Measurements from ENCODE around the gene EAF1.
A peak's percentile ranks its signal among the peaks of the same experiment; 100 is the strongest.
"Not testable (repeated sequence)": the region's sequence is repeated elsewhere in the genome, so short reads cannot be mapped to it uniquely, and the experiment has no call there.

EAF1 gene

GRCh38 chr3:15427182-15427880 lies at the start of gene EAF1, which contains the start of gene METTL6:
TSS of gene EAF1 (plus strand) at chr3:15427598. CDS start at chr3:15427780, 182 bp downstream.
TSS of gene METTL6 (minus strand) at chr3:15427544. CDS start at chr3:15426511, 1,033 bp downstream.
- WGBS (ENCODE audit: insufficient coverage, insufficient read length) = no CpG with 5 or more reads among the region's 52 CpGs
- H3K27me3 ChIP-seq (ENCODE audit: control insufficient read depth, insufficient read depth, low read length) = no peaks in the 10 kb centered on the region
- H3K9me3 ChIP-seq (ENCODE audit: control insufficient read depth, insufficient read depth, low read length) = no peaks in the 10 kb centered on the region
- H3K4me3 ChIP-seq (ENCODE audit: low read length) = peak within 1 kb of the TSS; percentile 74
- H3K4me1 ChIP-seq (ENCODE audit: control insufficient read depth, insufficient read depth, low read length) = no peaks in the 10 kb centered on the region
- peak; percentile 55 for DNase-seq (ENCODE audit: low read depth, low spot score)
- H3K27ac ChIP-seq (ENCODE audit: low read length) = no peak within 1 kb of the TSS
- peaks cover 3% of the 10 kb centered on the region; the same call in 1 of the 2 replicates for H3K36me3 ChIP-seq (ENCODE audit: control insufficient read depth, insufficient read depth, low read length)

- Histone ChIP-seq H3K4me1 (ENCODE audit: control insufficient read depth, insufficient read depth, low read length) (no peaks in the 10 kb centered on the region; the same call in 1 of the 2 replicates), H3K9me3 (ENCODE audit: control insufficient read depth, insufficient read depth, low read length) (no peaks in the 10 kb centered on the region), H3K4me3 (ENCODE audit: low read length) (no peak overlapping the region), H3K27ac (ENCODE audit: low read length) (no peak overlapping the region), H3K36me3 (ENCODE audit: control insufficient read depth, insufficient read depth, low read length) (no peaks in the 10 kb centered on the region), H3K27me3 (ENCODE audit: control insufficient read depth, insufficient read depth, low read length) (no peaks in the 10 kb centered on the region)
- peak; percentile 90 for DNase-seq (ENCODE audit: low read depth, low spot score)
- no CpG with 5 or more reads among the region's 16 CpGs for WGBS (ENCODE audit: insufficient coverage, insufficient read length)
Measured at GRCh38 chr3:15377961-15378791, 49.2 kb upstream of the EAF1 start.

DNA sequence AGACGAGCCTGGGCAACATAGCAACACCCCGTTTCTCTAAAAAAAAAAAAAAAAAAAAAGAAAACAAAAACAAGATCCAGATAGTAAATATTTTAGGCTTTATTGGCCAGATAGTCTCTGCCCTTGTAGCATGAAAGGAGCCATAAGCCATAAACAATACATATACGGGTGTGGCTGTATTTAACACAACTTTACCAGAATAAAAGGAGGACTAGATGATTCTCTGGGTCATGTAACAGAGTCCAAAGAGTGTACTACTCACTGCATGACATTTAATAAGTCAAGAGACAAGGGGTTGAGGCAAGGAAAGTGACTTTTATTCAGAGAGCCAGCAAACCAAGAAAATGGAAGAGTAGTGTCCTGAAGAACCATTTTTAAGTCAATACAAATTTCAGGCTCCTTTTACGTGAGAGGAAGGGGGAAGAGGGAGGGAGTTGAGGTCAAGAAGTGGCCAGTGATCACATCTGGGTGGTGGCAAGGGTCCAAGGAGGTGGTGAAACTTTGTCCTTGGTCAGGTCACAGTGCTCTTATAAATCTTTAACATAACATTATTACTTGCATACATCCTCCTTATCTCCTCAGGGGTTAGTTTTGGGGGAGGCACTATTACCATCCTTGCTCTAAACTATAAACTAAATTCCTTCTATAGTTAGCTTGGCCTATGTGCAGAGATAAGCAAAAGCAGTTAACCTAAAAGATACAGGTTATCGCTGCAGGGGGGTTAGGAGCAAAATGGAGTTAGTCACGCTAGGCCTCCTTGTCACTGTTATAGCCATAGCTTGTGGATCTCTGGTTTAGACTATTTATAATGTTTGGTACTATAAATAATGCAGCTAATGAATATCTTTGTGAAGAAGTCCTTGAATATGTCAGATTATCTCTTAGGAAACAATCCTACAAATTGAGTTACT lies 46.2 kb upstream of the EAF1 start:
- H3K27ac ChIP-seq (ENCODE audit: low read length) = no peak overlapping the region
- WGBS (ENCODE audit: insufficient coverage, insufficient read length) = no CpG with 5 or more reads among the region's 6 CpGs
- no peak overlapping the region for H3K4me3 ChIP-seq (ENCODE audit: low read length)
- H3K36me3 ChIP-seq (ENCODE audit: control insufficient read depth, insufficient read depth, low read length) = no peaks in the 10 kb centered on the region
- H3K4me1 ChIP-seq (ENCODE audit: control insufficient read depth, insufficient read depth, low read length) = no peaks in the 10 kb centered on the region; the same call in 1 of the 2 replicates
- no peaks in the 10 kb centered on the region; the same call in 1 of the 2 replicates for H3K9me3 ChIP-seq (ENCODE audit: control insufficient read depth, insufficient read depth, low read length)
- no peaks in the 10 kb centered on the region for H3K27me3 ChIP-seq (ENCODE audit: control insufficient read depth, insufficient read depth, low read length)
- no peak for DNase-seq (ENCODE audit: low read depth, low spot score)

DNA sequence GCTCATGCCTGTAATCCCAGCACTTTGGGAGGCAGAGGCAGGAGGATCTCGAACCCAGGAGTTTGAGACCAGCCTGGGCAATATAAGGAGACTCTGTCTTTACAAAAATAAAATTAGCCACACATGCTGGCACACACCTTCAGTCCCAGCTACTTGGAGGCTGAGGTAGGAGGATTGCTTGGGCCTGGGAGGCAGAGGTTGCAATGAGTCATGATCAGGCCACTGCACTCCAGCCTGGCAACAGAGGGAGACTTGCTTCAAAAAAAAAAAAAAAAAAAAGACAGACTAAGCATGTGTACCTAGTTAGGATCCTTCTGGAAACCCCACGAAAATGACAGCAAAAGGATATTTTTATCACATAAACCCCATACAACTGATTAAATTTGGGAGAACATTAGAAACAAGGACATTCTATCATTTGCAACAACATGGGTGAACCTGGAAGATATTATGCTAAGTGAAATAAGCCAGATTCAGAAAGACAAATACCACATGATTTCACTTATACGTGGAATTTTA lies 44.9 kb upstream of the EAF1 start:
- no peak overlapping the region for H3K4me3 ChIP-seq (ENCODE audit: low read length)
- H3K9me3 ChIP-seq (ENCODE audit: control insufficient read depth, insufficient read depth, low read length) = no peaks in the 10 kb centered on the region; the same call in 1 of the 2 replicates
- WGBS (ENCODE audit: insufficient coverage, insufficient read length) = no CpG with 5 or more reads among the region's 3 CpGs
- H3K27ac ChIP-seq (ENCODE audit: low read length) = no peak overlapping the region
- no peaks in the 10 kb centered on the region; the same call in 1 of the 2 replicates for H3K4me1 ChIP-seq (ENCODE audit: control insufficient read depth, insufficient read depth, low read length)
- no peaks in the 10 kb centered on the region for H3K36me3 ChIP-seq (ENCODE audit: control insufficient read depth, insufficient read depth, low read length)
- no peaks in the 10 kb centered on the region for H3K27me3 ChIP-seq (ENCODE audit: control insufficient read depth, insufficient read depth, low read length)
- DNase-seq (ENCODE audit: low read depth, low spot score) = no peak

GRCh38 chr3:15384510-15385237 lies 42.7 kb upstream of the EAF1 start:
- WGBS (ENCODE audit: insufficient coverage, insufficient read length) = no CpG with 5 or more reads among the region's 4 CpGs
- Histone ChIP-seq H3K27me3 (ENCODE audit: control insufficient read depth, insufficient read depth, low read length) (no peaks in the 10 kb centered on the region), H3K4me3 (ENCODE audit: low read length) (no peak overlapping the region), H3K9me3 (ENCODE audit: control insufficient read depth, insufficient read depth, low read length) (no peaks in the 10 kb centered on the region; the same call in 1 of the 2 replicates), H3K36me3 (ENCODE audit: control insufficient read depth, insufficient read depth, low read length) (no peaks in the 10 kb centered on the region), H3K27ac (ENCODE audit: low read length) (no peak overlapping the region), H3K4me1 (ENCODE audit: control insufficient read depth, insufficient read depth, low read length) (no peaks in the 10 kb centered on the region)
- no peak for DNase-seq (ENCODE audit: low read depth, low spot score)

- not testable (repeated sequence) for H3K9me3 ChIP-seq (ENCODE audit: control insufficient read depth, insufficient read depth, low read length); H3K4me3 ChIP-seq (ENCODE audit: low read length); H3K36me3 ChIP-seq (ENCODE audit: control insufficient read depth, insufficient read depth, low read length); H3K27me3 ChIP-seq (ENCODE audit: control insufficient read depth, insufficient read depth, low read length); H3K4me1 ChIP-seq (ENCODE audit: control insufficient read depth, insufficient read depth, low read length); DNase-seq (ENCODE audit: low read depth, low spot score); H3K27ac ChIP-seq (ENCODE audit: low read length)
- no CpG with 5 or more reads among the region's 10 CpGs for WGBS (ENCODE audit: insufficient coverage, insufficient read length)
Measured at GRCh38 chr3:15385238-15385695, 42.1 kb upstream of the EAF1 start.

GRCh38 chr3:15385901-15386653 lies 41.3 kb upstream of the EAF1 start:
- no peak for DNase-seq (ENCODE audit: low read depth, low spot score)
- WGBS (ENCODE audit: insufficient coverage, insufficient read length) = no CpG with 5 or more reads among the region's 1 CpG
- no peaks in the 10 kb centered on the region for H3K36me3 ChIP-seq (ENCODE audit: control insufficient read depth, insufficient read depth, low read length)
- H3K27ac ChIP-seq (ENCODE audit: low read length) = no peak overlapping the region
- H3K9me3 ChIP-seq (ENCODE audit: control insufficient read depth, insufficient read depth, low read length) = no peaks in the 10 kb centered on the region; the same call in 1 of the 2 replicates
- H3K4me1 ChIP-seq (ENCODE audit: control insufficient read depth, insufficient read depth, low read length) = no peaks in the 10 kb centered on the region
- H3K4me3 ChIP-seq (ENCODE audit: low read length) = no peak overlapping the region
- no peaks in the 10 kb centered on the region for H3K27me3 ChIP-seq (ENCODE audit: control insufficient read depth, insufficient read depth, low read length)

DNA sequence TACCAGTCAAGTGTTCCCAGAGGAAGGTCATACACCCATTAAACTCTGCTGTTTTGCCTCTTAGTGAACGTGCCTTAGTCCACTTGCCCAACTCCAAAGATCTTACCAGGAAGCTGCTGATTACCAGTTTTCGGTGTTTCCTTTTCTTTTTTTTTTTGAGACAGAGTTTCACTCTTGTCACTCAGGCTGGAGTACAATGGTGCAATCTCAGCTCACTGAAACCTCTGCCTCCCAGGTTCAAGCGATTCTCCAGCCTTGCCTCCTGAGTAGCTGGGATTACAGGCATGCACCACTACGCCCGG lies 40.8 kb upstream of the EAF1 start:
- no CpG with 5 or more reads among the region's 5 CpGs for WGBS (ENCODE audit: insufficient coverage, insufficient read length)
- H3K4me3 ChIP-seq (ENCODE audit: low read length); H3K36me3 ChIP-seq (ENCODE audit: control insufficient read depth, insufficient read depth, low read length); H3K9me3 ChIP-seq (ENCODE audit: control insufficient read depth, insufficient read depth, low read length); H3K4me1 ChIP-seq (ENCODE audit: control insufficient read depth, insufficient read depth, low read length); H3K27ac ChIP-seq (ENCODE audit: low read length); DNase-seq (ENCODE audit: low read depth, low spot score); H3K27me3 ChIP-seq (ENCODE audit: control insufficient read depth, insufficient read depth, low read length): not testable (repeated sequence)

DNA sequence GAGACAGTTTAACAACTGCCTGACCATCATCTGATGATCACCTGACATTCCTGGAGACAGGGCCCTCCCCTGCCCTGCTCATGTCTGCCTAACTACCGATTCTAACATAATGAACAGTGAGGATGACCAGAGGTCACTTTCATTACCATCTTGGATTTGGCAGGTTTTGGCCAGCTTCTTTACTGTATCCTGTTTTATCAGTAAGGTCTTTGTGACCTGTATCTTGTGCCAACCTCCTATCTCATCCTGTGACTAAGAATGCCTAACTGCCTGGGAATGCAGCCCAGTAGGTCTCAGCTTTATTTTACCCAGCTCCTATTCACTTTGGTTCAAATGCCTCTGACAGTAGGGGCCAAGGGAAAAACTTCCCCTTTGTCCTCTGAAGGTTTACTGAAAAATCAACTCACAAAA lies 40.2 kb upstream of the EAF1 start:
- H3K27me3 ChIP-seq (ENCODE audit: control insufficient read depth, insufficient read depth, low read length) = no peaks in the 10 kb centered on the region
- H3K4me3 ChIP-seq (ENCODE audit: low read length) = no peak overlapping the region
- H3K9me3 ChIP-seq (ENCODE audit: control insufficient read depth, insufficient read depth, low read length) = no peaks in the 10 kb centered on the region; the same call in 1 of the 2 replicates
- no peak overlapping the region for H3K27ac ChIP-seq (ENCODE audit: low read length)
- H3K4me1 ChIP-seq (ENCODE audit: control insufficient read depth, insufficient read depth, low read length) = no peaks in the 10 kb centered on the region
- DNase-seq (ENCODE audit: low read depth, low spot score) = no peak
- no peaks in the 10 kb centered on the region for H3K36me3 ChIP-seq (ENCODE audit: control insufficient read depth, insufficient read depth, low read length)
- no CpG with 5 or more reads among the region's 1 CpG for WGBS (ENCODE audit: insufficient coverage, insufficient read length)

Measured in iPS DF 6.9 (cell line).